GM12873 (cell line): Measurements from ENCODE around the gene OR2T33.

Experiments used
- TF ChIP-seq, protein P1 (sequence below): IDR thresholded peaks from 2 replicates; pipeline ENCODE4 v1.5.1; 2012; ENCODE audit warnings: low read depth, mild to moderate bottlenecking, moderate library complexity, low read length, control low read depth; ENCODE audit not compliant: insufficient read depth; ENCODE audit errors: missing control alignments

The OR2T33 gene

DNA sequence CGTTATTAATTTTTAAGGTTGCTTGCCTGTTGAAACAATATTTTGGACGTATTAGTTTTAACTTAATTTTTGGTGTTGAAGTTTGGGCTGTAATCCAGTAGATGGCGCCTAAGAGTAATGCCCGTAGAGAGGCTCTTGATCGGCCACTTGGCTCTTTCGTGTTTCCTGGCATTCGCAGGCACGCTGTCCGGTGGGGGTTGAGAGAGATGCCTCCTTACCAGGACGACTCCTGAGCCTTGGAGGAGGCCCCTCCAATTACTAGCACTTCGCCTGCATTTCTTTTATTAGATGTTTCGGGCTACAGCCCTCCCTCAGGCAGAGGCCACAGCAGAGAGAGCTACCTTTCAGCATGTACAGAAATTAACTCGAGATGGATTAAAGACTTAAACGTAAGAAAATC is 34.6 kb downstream of the OR2T33 start:
- TF ChIP-seq, protein P1, sequence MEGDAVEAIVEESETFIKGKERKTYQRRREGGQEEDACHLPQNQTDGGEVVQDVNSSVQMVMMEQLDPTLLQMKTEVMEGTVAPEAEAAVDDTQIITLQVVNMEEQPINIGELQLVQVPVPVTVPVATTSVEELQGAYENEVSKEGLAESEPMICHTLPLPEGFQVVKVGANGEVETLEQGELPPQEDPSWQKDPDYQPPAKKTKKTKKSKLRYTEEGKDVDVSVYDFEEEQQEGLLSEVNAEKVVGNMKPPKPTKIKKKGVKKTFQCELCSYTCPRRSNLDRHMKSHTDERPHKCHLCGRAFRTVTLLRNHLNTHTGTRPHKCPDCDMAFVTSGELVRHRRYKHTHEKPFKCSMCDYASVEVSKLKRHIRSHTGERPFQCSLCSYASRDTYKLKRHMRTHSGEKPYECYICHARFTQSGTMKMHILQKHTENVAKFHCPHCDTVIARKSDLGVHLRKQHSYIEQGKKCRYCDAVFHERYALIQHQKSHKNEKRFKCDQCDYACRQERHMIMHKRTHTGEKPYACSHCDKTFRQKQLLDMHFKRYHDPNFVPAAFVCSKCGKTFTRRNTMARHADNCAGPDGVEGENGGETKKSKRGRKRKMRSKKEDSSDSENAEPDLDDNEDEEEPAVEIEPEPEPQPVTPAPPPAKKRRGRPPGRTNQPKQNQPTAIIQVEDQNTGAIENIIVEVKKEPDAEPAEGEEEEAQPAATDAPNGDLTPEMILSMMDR: peak; percentile 84

DNA sequence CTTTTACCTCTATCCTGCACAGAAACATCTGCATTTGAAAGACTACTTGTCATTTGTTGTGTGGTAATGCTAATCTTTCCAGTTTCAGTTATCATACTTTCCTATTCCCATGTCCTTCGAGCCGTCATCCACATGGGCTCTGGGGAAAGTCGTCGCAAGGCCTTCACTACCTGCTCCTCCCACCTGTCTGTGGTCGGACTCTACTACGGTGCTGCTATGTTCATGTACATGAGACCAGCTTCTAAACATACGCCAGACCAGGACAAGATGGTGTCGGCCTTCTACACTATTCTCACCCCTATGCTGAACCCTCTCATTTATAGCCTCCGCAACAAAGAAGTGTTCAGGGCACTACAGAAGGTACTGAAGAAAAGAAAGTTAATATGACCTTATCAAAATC is 38.3 kb downstream of the OR2T33 start:
- TF ChIP-seq, protein P1: no peak

GRCh38 chr1:248231117-248231516 is 46.7 kb downstream of the OR2T33 start, which contains the start of gene OR2M4:
OR2M4 (plus strand) TSS chr1:248231417; CDS start chr1:248238929, 7,512 bp downstream.
- TF ChIP-seq, protein P1: no peak

GRCh38 chr1:248229360-248229908 is 48.3 kb downstream of the OR2T33 start:
- TF ChIP-seq, protein P1: no peak

DNA sequence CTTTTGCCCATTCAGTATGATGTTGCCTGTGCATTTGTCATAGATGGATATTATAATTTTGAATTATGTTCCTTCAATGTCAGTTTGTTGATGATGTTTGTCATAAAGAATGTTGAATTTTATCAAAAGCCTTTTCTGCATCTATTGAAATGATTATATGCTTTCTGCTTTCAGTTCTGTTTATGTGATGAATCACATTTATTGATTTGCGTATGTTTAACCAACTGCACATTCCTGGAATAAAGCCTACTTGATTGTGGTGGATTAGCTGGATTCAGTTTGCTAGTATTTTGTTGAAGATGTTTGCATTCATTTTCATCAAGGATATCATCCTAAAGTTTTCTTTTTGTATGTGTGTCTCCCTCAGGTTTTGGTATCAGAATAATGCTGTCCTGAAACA is 52.2 kb downstream of the OR2T33 start:
- TF ChIP-seq, protein P1: no peak
